HepG2 (cell line): ENCODE measurements around the gene FGD2. TPM values are rescaled to one million over a fixed set of nuclear protein-coding genes. Genes with fewer than 3 reads are reported as not detected.

ENCODE experiments used
- ATAC-seq: fragments of 200-7000 bp; cut with Tn5 transposase; 3 replicates; pipeline ENCODE4 v1.9.1; 2020; ENCODE audit warnings: mild to moderate bottlenecking, moderate library complexity
- BruUV-seq: library from RNA; stranded (reverse); fragments of 400-500 nt; replicated peaks from 2 replicates; lab custom pipeline; 2021; lab: Mats Ljungman, UMichigan
- CTCF ChIA-PET: fragments of 300-600 bp; formaldehyde crosslinking; extraction: SDS; loops from one replicate; lab custom pipeline; 2021; ENCODE audit warnings: low total read pairs, inconsistent platforms, low intra/inter-chr PET ratio; lab: Yijun Ruan, JAX
- POLR2A ChIA-PET: fragments of 350-600 bp; sonication (Branson Sonifier 250); formaldehyde crosslinking; loops from one replicate; lab custom pipeline; 2020; ENCODE audit warnings: antibody characterized with exemption, inconsistent platforms; lab: Yijun Ruan, JAX
- DNase-seq: peaks from one replicate; pipeline ENCODE4 v3.0.0-alpha.2; 2015; ENCODE audit warnings: low spot score
- FAIRE-seq: peaks from 3 replicates; lab custom pipeline; 2011; peaks lifted over from hg19 to GRCh38; lab: Jason Lieb, UNC
- H2AFZ ChIP-seq: one replicate; pipeline ENCODE4 v1.6.1; 2011; ENCODE audit warnings: low read length, inconsistent platforms
- H3K27ac ChIP-seq: fragments of 300-600 bp; 3 replicates; pipeline ENCODE4 v1.8.0; 2011; ENCODE audit warnings: mixed run types, mild to moderate bottlenecking, mixed read lengths, low read length, inconsistent platforms; ENCODE audit not compliant: insufficient read depth; ENCODE audit errors: extremely low read length
- H3K27me3 ChIP-seq, 2 experiments: fragments of 200-600 bp in 1 of 2; 2 replicates in 1 of 2; 3 replicates in 1 of 2; pipeline versions ENCODE4 v1.6.0 to v1.8.0; 2011; ENCODE audit warnings: low read length in 2 of 2, mild to moderate bottlenecking in 2 of 2, moderate library complexity in 2 of 2, inconsistent platforms in 1 of 2; ENCODE audit not compliant: insufficient read depth in 2 of 2, control insufficient read depth in 1 of 2
- H3K36me3 ChIP-seq, 2 experiments: fragments of 200-600 bp in 1 of 2; replicated peaks in 1 of 2; 2 replicates in 1 of 2; 3 replicates in 1 of 2; pipeline versions ENCODE4 v1.5.1 to v1.8.0; 2011; ENCODE audit warnings: low read length in 2 of 2, inconsistent platforms in 1 of 2; ENCODE audit not compliant: insufficient read depth in 2 of 2, control insufficient read depth in 1 of 2
- H3K4me1 ChIP-seq: 2 replicates; pipeline ENCODE4 v1.5.1; 2012; ENCODE audit warnings: low read length, inconsistent platforms; ENCODE audit not compliant: insufficient read depth
- H3K4me2 ChIP-seq: 2 replicates; pipeline ENCODE4 v1.6.0; 2011; ENCODE audit warnings: low read depth, low read length, inconsistent platforms
- H3K4me3 ChIP-seq, 3 experiments: fragments of 200-600 bp in 1 of 3; sonication (generic), shearing (Covaris generic) in 1 of 3; replicated peaks in 1 of 3; 2 replicates each; pipeline ENCODE4 v1.5.1; 2011 to 2016; ENCODE audit warnings: low read length in 3 of 3, inconsistent platforms in 2 of 3, low read depth in 2 of 3, mild to moderate bottlenecking in 2 of 3, control low read depth in 1 of 3, mixed read lengths in 1 of 3; ENCODE audit not compliant: insufficient read depth in 1 of 3
- H3K79me2 ChIP-seq: one replicate; pipeline ENCODE4 v1.6.1; 2011; ENCODE audit warnings: low read length, inconsistent platforms; ENCODE audit not compliant: insufficient read depth
- H3K9ac ChIP-seq: 2 replicates; pipeline ENCODE4 v1.6.0; 2011; ENCODE audit warnings: mild to moderate bottlenecking, low read depth, low read length, inconsistent platforms; ENCODE audit not compliant: insufficient read depth
- H3K9me3 ChIP-seq: 2 replicates; pipeline ENCODE4 v1.5.1; 2012; ENCODE audit warnings: mild to moderate bottlenecking, low read length
- H4K20me1 ChIP-seq: 2 replicates; pipeline ENCODE4 v1.6.0; 2011; ENCODE audit warnings: inconsistent platforms, mild to moderate bottlenecking, low read length, moderate library complexity; ENCODE audit not compliant: insufficient read depth
- MTA3 ChIP-seq: sonication (generic); formaldehyde crosslinking; IDR thresholded peaks from 2 replicates; pipeline ENCODE4 v1.4.0; 2020; ENCODE audit warnings: missing genetic modification reagents
- PLRG1 ChIP-seq: fragments of 450-650 bp; conservative IDR thresholded peaks from 2 replicates; pipeline ENCODE4 v1.6.1; 2016
- RXRB ChIP-seq: IDR thresholded peaks from 2 replicates; pipeline ENCODE4 v1.6.1; 2016; ENCODE audit warnings: borderline replicate concordance, missing genetic modification reagents, missing compliant biosample characterization
- WGBS: methylation state at CpG from one replicate; pipeline ENCODE4 v1.1.6; 2017; ENCODE audit warnings: low lambda C conversion rate; 5-methylcytosine and 5-hydroxymethylcytosine counted together
- in situ Hi-C: cut with HindIII; loops from 2 replicates; pipeline ENCODE4 v1.10.0; 2017; ENCODE audit warnings: low pct_unique_long_range_greater_than_20kb; ENCODE audit not compliant: extremely low pct_ligation_motif_present
- intact Hi-C: fragments of 100-400 bp; cut with micrococcal nuclease; formaldehyde crosslinking; loops from one replicate; pipeline ENCODE4 v1.10.0; 2022; ENCODE audit not compliant: unreplicated experiment
- polyA plus RNA-seq, 8 experiments: library from polyadenylated mRNA; depleted of rRNA in 3 of 8; stranded (reverse) in 7 of 8; unstranded in 1 of 8; fragments of >200 nt; fragmentation: Illumina TruSeq in 4 of 8; extraction: Trizol in 4 of 8; gene quantifications; 2 replicates each; pipeline versions ENCODE4 v1.2.1 to v1.2.3, GENCODE V29; 2011 to 2016; ENCODE audit warnings: low read depth in 4 of 8, missing spikeins in 1 of 8, mixed read lengths in 1 of 8; ENCODE audit not compliant: insufficient read depth in 1 of 8
- total RNA-seq, 5 experiments: library from RNA; depleted of rRNA; stranded (reverse); fragments of >200 nt; fragmentation: Illumina TruSeq; extraction: Trizol; gene quantifications; 2 replicates each; pipeline ENCODE4 v1.2.3, GENCODE V29; 2016; ENCODE audit warnings: low read depth in 1 of 5
- TF ChIP-seq, protein P1 (sequence below): sonication (generic); formaldehyde crosslinking; IDR thresholded peaks from 2 replicates; pipeline ENCODE4 v1.4.0; 2020; ENCODE audit warnings: missing genetic modification reagents
- TF ChIP-seq, protein P2 (sequence below): IDR thresholded peaks from 2 replicates; pipeline ENCODE4 v1.6.1; 2016; ENCODE audit warnings: missing compliant biosample characterization, missing genetic modification reagents, borderline replicate concordance

The FGD2 gene
- total and polyA plus RNA-seq, 2 of the 13 experiments (the other 11 are each of a cell fraction or from before 2014, with no cell fraction given): not detected

DNA sequence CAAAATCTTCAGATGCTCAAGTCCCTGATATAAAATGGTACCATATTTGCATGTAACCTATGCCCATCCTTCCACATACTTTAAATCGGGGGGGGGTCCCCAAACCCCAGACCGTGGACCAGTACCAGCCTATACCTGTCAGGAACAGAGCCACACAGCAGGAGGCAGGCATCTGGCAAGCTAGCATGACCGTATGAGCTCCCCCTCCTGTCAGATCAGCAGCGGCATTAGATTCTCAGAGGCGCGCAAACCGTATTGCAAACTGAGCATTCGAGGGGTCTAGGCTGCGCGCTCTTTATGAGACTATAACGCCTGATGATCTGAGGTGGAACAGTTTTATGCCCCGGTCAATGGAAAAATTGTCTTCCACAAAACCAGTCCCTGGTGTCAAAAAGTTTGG is 30.7 kb downstream of the FGD2 start:
- in situ Hi-C loops: no loop called here
- no peak overlapping the region for H3K9ac ChIP-seq
- H3K9me3 ChIP-seq: no peaks in the 10 kb centered on the region
- DNase-seq (no peak), ATAC-seq (no peak), FAIRE-seq (no peak)
- no peaks in the 10 kb centered on the region for H3K36me3 ChIP-seq
- H4K20me1 ChIP-seq: no peaks in the 10 kb centered on the region
- peaks cover 1 to 12% of the 10 kb centered on the region in 2 experiments; a peak in 4 of 5 replicates for H3K27me3 ChIP-seq
- CTCF ChIA-PET: no interaction called here
- POLR2A ChIA-PET: interaction anchor here (1.5 kb wide), 1 partner anchor 12 kb away, joined by 3 read pairs; no protein-coding TSS in a partner anchor
- no peak overlapping the region for H3K27ac ChIP-seq
- H2AFZ ChIP-seq: no peak overlapping the region
- BruUV-seq: no TSS peak
- H3K4me1 ChIP-seq: peaks cover 35% of the 10 kb centered on the region
- intact Hi-C loops: no loop called here
- no peak overlapping the region for H3K4me2 ChIP-seq
- H3K79me2 ChIP-seq: no peaks in the 10 kb centered on the region
- no peak overlapping the region for H3K4me3 ChIP-seq
- TF ChIP-seq, protein P1, sequence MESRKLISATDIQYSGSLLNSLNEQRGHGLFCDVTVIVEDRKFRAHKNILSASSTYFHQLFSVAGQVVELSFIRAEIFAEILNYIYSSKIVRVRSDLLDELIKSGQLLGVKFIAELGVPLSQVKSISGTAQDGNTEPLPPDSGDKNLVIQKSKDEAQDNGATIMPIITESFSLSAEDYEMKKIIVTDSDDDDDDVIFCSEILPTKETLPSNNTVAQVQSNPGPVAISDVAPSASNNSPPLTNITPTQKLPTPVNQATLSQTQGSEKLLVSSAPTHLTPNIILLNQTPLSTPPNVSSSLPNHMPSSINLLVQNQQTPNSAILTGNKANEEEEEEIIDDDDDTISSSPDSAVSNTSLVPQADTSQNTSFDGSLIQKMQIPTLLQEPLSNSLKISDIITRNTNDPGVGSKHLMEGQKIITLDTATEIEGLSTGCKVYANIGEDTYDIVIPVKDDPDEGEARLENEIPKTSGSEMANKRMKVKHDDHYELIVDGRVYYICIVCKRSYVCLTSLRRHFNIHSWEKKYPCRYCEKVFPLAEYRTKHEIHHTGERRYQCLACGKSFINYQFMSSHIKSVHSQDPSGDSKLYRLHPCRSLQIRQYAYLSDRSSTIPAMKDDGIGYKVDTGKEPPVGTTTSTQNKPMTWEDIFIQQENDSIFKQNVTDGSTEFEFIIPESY (CRISPR knock-in tag): peak; percentile 45; the same call in 1 of the 2 replicates
- TF ChIP-seq MTA3 (no peak), PLRG1 (no peak), RXRB (CRISPR knock-in tag) (no peak)
- TF ChIP-seq, protein P2, sequence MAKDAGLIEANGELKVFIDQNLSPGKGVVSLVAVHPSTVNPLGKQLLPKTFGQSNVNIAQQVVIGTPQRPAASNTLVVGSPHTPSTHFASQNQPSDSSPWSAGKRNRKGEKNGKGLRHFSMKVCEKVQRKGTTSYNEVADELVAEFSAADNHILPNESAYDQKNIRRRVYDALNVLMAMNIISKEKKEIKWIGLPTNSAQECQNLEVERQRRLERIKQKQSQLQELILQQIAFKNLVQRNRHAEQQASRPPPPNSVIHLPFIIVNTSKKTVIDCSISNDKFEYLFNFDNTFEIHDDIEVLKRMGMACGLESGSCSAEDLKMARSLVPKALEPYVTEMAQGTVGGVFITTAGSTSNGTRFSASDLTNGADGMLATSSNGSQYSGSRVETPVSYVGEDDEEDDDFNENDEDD (CRISPR knock-in tag): no peak
- WGBS: 57% methylated on average over 12 of the region's 12 CpGs
